Endothelial cell of umbilical vein (primary cell): ENCODE measurements around the gene TARS1. TPM values are rescaled to one million over a fixed set of nuclear protein-coding genes. Genes with fewer than 3 reads are reported as not detected.
A peak's percentile ranks its signal among the peaks of the same experiment; 100 is the strongest.

Source experiments
- BruUV-seq: library from RNA; stranded (reverse); fragments of 400-500 nt; replicated peaks from 2 replicates; lab custom pipeline; 2021; lab: Mats Ljungman, UMichigan
- CTCF ChIA-PET: fragments of 300-600, 350-600 bp; sonication (Branson Sonifier 250); formaldehyde crosslinking; loops from one replicate; lab custom pipeline; 2021; ENCODE audit warnings: antibody characterized with exemption, inconsistent platforms; lab: Charles Lee
- POLR2A ChIA-PET: fragments of 300-600, 350-600 bp; sonication (Branson Sonifier 250); formaldehyde crosslinking; loops from one replicate; lab custom pipeline; 2021; ENCODE audit warnings: antibody characterized with exemption, inconsistent platforms; lab: Charles Lee
- DNase-seq: peaks from one replicate; pipeline ENCODE4 v3.0.0-alpha.2; 2011; ENCODE audit warnings: low read depth, low spot score
- FAIRE-seq: peaks from 2 replicates; lab custom pipeline; 2011; peaks lifted over from hg19 to GRCh38; lab: Jason Lieb, UNC
- H2AFZ ChIP-seq: 2 replicates; pipeline ENCODE4 v1.6.0; 2012; ENCODE audit warnings: low read depth, low read length, control low read depth, inconsistent platforms
- H3K27ac ChIP-seq: 2 replicates; pipeline ENCODE4 v1.5.1; 2011; ENCODE audit warnings: low read depth, mild to moderate bottlenecking, control low read depth, low read length, moderate library complexity; ENCODE audit not compliant: insufficient read depth
- H3K27me3 ChIP-seq, 2 experiments: 2 replicates each; pipeline versions ENCODE4 v1.6.0 to v1.6.1; 2011; ENCODE audit warnings: low read length in 2 of 2, mixed read lengths in 1 of 2; ENCODE audit not compliant: control insufficient read depth in 2 of 2, insufficient read depth in 2 of 2
- H3K36me3 ChIP-seq, 2 experiments: 2 replicates in 1 of 2; 3 replicates in 1 of 2; pipeline ENCODE4 v1.5.1; 2011; ENCODE audit warnings: low read length in 2 of 2, mild to moderate bottlenecking in 1 of 2, moderate library complexity in 1 of 2; ENCODE audit not compliant: control insufficient read depth in 2 of 2, insufficient read depth in 2 of 2; ENCODE audit errors: extremely low read depth in 1 of 2
- H3K4me1 ChIP-seq: 3 replicates; pipeline ENCODE4 v1.5.1; 2011; ENCODE audit warnings: mild to moderate bottlenecking, low read length; ENCODE audit not compliant: control insufficient read depth, insufficient read depth; ENCODE audit errors: extremely low read depth
- H3K4me2 ChIP-seq: 2 replicates; pipeline ENCODE4 v1.6.1; 2011; ENCODE audit warnings: low read length, control low read depth, mixed read lengths; ENCODE audit not compliant: insufficient read depth
- H3K4me3 ChIP-seq, 3 experiments: fragments of 200-600 bp in 1 of 3; sonication (generic), shearing (Covaris generic) in 1 of 3; replicated peaks in 1 of 3; 2 replicates each; pipeline ENCODE4 v1.5.1; 2011 to 2016; ENCODE audit warnings: control low read depth in 3 of 3, low read length in 3 of 3, mild to moderate bottlenecking in 2 of 3, inconsistent platforms in 1 of 3, low read depth in 1 of 3, moderate library complexity in 1 of 3; ENCODE audit not compliant: insufficient read depth in 1 of 3
- H3K79me2 ChIP-seq: 2 replicates; pipeline ENCODE4 v1.6.0; 2012; ENCODE audit warnings: low read length, inconsistent platforms; ENCODE audit not compliant: control insufficient read depth, insufficient read depth
- H3K9ac ChIP-seq: replicated peaks from 2 replicates; pipeline ENCODE3; 2011; ENCODE audit warnings: low read length, control low read depth; ENCODE audit not compliant: insufficient read depth; ENCODE audit errors: extremely low read depth
- H3K9me1 ChIP-seq: replicated peaks from 3 replicates; pipeline ENCODE4 v1.6.0; 2011; ENCODE audit warnings: mild to moderate bottlenecking, low read length; ENCODE audit not compliant: control insufficient read depth, insufficient read depth; ENCODE audit errors: extremely low read depth
- H3K9me3 ChIP-seq: replicated peaks from 2 replicates; pipeline ENCODE4 v1.5.1; 2012; ENCODE audit warnings: low read length, inconsistent platforms; ENCODE audit not compliant: control insufficient read depth, insufficient read depth
- H4K20me1 ChIP-seq: replicated peaks from 2 replicates; pipeline ENCODE3; 2011; ENCODE audit warnings: mild to moderate bottlenecking, low read length; ENCODE audit not compliant: control insufficient read depth, insufficient read depth; ENCODE audit errors: extremely low read depth
- EZH2 ChIP-seq: IDR thresholded peaks from 2 replicates; pipeline ENCODE4 v1.6.1; 2012; ENCODE audit warnings: borderline replicate concordance, low read depth, mild to moderate bottlenecking, moderate library complexity, low read length, inconsistent platforms; ENCODE audit not compliant: severe bottlenecking
- FOS ChIP-seq: IDR thresholded peaks from 2 replicates; pipeline ENCODE4 v1.6.1; 2011; ENCODE audit warnings: mild to moderate bottlenecking, low read length, moderate library complexity, borderline replicate concordance; ENCODE audit not compliant: insufficient read depth
- GATA2 ChIP-seq: IDR thresholded peaks from 2 replicates; pipeline ENCODE4 v1.7.0; 2011; ENCODE audit warnings: low read depth, mild to moderate bottlenecking, moderate library complexity, mixed read lengths, low read length; ENCODE audit not compliant: insufficient read length, insufficient read depth
- JUN ChIP-seq: IDR thresholded peaks from 2 replicates; pipeline ENCODE4 v1.6.1; 2011; ENCODE audit warnings: borderline replicate concordance, low read depth; ENCODE audit not compliant: insufficient read length, insufficient read depth
- MYC ChIP-seq: IDR thresholded peaks from one replicate; pipeline ENCODE4 v1.6.1; 2011; ENCODE audit warnings: mild to moderate bottlenecking, low read depth, low read length
- POLR2A ChIP-seq: IDR thresholded peaks from 2 replicates; pipeline ENCODE4 v1.6.1; 2012; ENCODE audit warnings: low read depth, mild to moderate bottlenecking, control low read depth, low read length
- POLR2AphosphoS5 ChIP-seq: IDR thresholded peaks from 2 replicates; pipeline ENCODE4 v1.6.1; 2012; ENCODE audit warnings: low read depth, mild to moderate bottlenecking, control low read depth, low read length, moderate library complexity; ENCODE audit not compliant: insufficient read depth
- dilution Hi-C: fragments of 300-500 bp; cut with MboI; formaldehyde crosslinking; loops from one replicate; pipeline ENCODE4 v1.15.0; 2019; ENCODE audit warnings: low sequenced_read_pairs; ENCODE audit not compliant: extremely low pct_ligation_motif_present
- intact Hi-C: fragments of 100-400 bp; cut with micrococcal nuclease; formaldehyde crosslinking; loops from one replicate; pipeline ENCODE4 v1.10.0; 2022
- polyA plus RNA-seq, 4 experiments: library from polyadenylated mRNA; depleted of rRNA in 3 of 4; stranded (reverse) in 3 of 4; unstranded in 1 of 4; fragments of >200 nt; gene quantifications; 2 replicates each; pipeline versions ENCODE4 v1.2.1 to v1.2.3, GENCODE V29; 2011 to 2012; ENCODE audit warnings: missing spikeins in 1 of 4
- total RNA-seq: library from RNA; stranded (reverse); gene quantifications from 2 replicates; pipeline ENCODE4 v1.2.3, GENCODE V29; 2021
- TF ChIP-seq, protein P1 (sequence below), 2 donors: IDR thresholded peaks; 1 replicate in 1 of 2; 2 replicates in 1 of 2; pipeline ENCODE4 v1.5.1; 2011; ENCODE audit warnings: low read length in 2 of 2, mild to moderate bottlenecking in 2 of 2, moderate library complexity in 2 of 2, control low read depth in 1 of 2, inconsistent platforms in 1 of 2, low read depth in 1 of 2; ENCODE audit not compliant: insufficient read depth in 1 of 2; ENCODE audit errors: extremely low read depth in 1 of 2
- TF ChIP-seq, protein P2 (sequence below): IDR thresholded peaks from 2 replicates; pipeline ENCODE4 v1.6.1; 2011; ENCODE audit not compliant: insufficient read depth, insufficient read length

The TARS1 gene
- total and polyA plus RNA-seq, 2 donors (not counting 3 experiments of a cell fraction or from before 2014, with no cell fraction given): 39.1 to 175 TPM

DNA sequence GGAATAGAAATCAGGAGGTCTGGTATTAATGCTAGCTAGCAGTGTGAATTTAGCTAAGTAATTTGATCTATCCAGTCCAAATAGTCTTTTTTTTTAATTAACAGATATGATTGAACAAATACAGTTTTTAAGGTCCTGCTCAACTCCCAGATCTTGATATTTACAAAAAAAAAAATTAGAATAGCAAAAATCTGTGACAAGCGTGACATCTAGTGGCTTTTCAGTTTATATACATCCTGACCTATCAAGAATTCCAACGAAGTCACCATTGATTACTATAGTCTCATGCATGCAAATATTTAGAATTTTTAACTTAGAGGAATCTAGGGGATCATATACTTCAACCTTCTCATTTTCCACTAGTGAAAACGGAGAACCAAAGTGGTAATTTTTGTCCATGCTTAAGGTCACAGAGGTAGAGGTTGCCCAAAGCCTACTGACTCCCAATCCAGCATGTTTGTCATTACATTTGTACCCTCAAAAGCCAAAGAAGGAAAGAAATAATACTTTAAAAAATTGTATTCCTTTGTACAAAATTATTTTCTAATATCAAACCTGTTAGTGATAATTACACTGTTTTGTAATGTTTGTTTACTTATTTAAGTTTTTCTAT, 17.6 kb upstream of the TARS1 start:
- Histone ChIP-seq H3K9me3 (no peaks in the 10 kb centered on the region), H3K27ac (no peak overlapping the region), H3K4me1 (no peaks in the 10 kb centered on the region), H4K20me1 (no peaks in the 10 kb centered on the region), H3K36me3 (no peaks in the 10 kb centered on the region), H3K4me2 (no peak overlapping the region), H3K9ac (no peak overlapping the region), H3K4me3 (no peak overlapping the region), H3K27me3 (peaks cover 0 to 2% of the 10 kb centered on the region in 2 experiments), H3K9me1 (no peaks in the 10 kb centered on the region), H3K79me2 (no peaks in the 10 kb centered on the region), H2AFZ (no peak overlapping the region)
- BruUV-seq: no TSS peak
- TF ChIP-seq, protein P1, sequence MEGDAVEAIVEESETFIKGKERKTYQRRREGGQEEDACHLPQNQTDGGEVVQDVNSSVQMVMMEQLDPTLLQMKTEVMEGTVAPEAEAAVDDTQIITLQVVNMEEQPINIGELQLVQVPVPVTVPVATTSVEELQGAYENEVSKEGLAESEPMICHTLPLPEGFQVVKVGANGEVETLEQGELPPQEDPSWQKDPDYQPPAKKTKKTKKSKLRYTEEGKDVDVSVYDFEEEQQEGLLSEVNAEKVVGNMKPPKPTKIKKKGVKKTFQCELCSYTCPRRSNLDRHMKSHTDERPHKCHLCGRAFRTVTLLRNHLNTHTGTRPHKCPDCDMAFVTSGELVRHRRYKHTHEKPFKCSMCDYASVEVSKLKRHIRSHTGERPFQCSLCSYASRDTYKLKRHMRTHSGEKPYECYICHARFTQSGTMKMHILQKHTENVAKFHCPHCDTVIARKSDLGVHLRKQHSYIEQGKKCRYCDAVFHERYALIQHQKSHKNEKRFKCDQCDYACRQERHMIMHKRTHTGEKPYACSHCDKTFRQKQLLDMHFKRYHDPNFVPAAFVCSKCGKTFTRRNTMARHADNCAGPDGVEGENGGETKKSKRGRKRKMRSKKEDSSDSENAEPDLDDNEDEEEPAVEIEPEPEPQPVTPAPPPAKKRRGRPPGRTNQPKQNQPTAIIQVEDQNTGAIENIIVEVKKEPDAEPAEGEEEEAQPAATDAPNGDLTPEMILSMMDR (IDR thresholded peaks at IDR 0.05; ENCODE audit: extremely low read depth in 1 of 2, insufficient read depth in 1 of 2, low read depth in 1 of 2, low read length in 2 of 2): peak; percentile 11 to 17
- no peak for TF ChIP-seq FOS
- ChIA-PET POLR2A (no interaction called here), CTCF (interaction anchor here (0.7 to 4.2 kb wide), 15 partner anchors 8 to 934 kb away, joined by 3 to 39 read pairs (median 4); partner anchors contain the start of gene NPR3)
- dilution Hi-C loops: no loop called here
- intact Hi-C loops: loop anchor here (1.0 to 10.0 kb wide), 6 partner anchors 123 to 936 kb away; no protein-coding TSS in a partner anchor
- DNase-seq: peak; percentile 66
- peak; percentile 71 for FAIRE-seq

DNA sequence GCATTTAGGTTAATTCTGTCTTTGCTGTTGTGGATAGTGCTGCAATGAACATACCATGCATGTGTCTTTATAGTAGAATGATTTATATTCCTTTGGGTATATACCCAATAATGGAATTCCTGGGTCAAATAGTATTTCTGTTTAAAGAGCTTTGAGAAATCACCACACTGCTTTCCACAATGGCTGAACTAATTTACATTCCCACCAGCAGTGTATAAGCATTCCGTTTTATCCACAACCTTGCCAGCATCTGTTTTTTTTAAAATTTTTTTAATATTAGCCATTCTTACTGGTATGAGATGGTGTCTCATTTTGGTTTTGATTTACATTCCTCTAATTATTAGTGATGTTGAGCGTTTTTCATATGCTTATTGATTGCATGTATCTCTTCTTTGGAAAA, 15.5 kb upstream of the TARS1 start:
- no peak overlapping the region for H3K9ac ChIP-seq
- H3K9me3 ChIP-seq: no peaks in the 10 kb centered on the region
- H3K4me2 ChIP-seq: no peak overlapping the region
- no TSS peak for BruUV-seq
- CTCF ChIA-PET: no interaction called here
- no peak for TF ChIP-seq MYC
- TF ChIP-seq POLR2A: no peak
- no peak for TF ChIP-seq GATA2
- no peak for TF ChIP-seq JUN
- TF ChIP-seq, protein P1 (IDR thresholded peaks at IDR 0.05; ENCODE audit: extremely low read depth in 1 of 2, insufficient read depth in 1 of 2, low read depth in 1 of 2, low read length in 2 of 2): no peak
- TF ChIP-seq, protein P2, sequence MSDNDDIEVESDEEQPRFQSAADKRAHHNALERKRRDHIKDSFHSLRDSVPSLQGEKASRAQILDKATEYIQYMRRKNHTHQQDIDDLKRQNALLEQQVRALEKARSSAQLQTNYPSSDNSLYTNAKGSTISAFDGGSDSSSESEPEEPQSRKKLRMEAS: no peak
- TF ChIP-seq EZH2: no peak
- no peak for TF ChIP-seq POLR2AphosphoS5
- TF ChIP-seq FOS: no peak
- peaks cover 0 to 2% of the 10 kb centered on the region in 2 experiments for H3K27me3 ChIP-seq
- dilution Hi-C loops (no loop called here), intact Hi-C loops (loop anchor here (10.0 kb wide), 1 partner anchor 461 kb away; no protein-coding TSS in a partner anchor)
- FAIRE-seq: no peak
- H3K9me1 ChIP-seq: no peaks in the 10 kb centered on the region
- no peaks in the 10 kb centered on the region for H3K36me3 ChIP-seq
- no peaks in the 10 kb centered on the region for H3K4me1 ChIP-seq
- POLR2A ChIA-PET: no interaction called here
- H2AFZ ChIP-seq: no peak overlapping the region
- no peak for DNase-seq
- H3K79me2 ChIP-seq: no peaks in the 10 kb centered on the region
- no peak overlapping the region for H3K27ac ChIP-seq
- no peaks in the 10 kb centered on the region for H4K20me1 ChIP-seq
- H3K4me3 ChIP-seq: no peak overlapping the region
